Activated T-cell treated with anti-CD3 and anti-CD28 coated beads, Interleukin-2, amount 50 U/mL, for 48 hours (primary cell): ENCODE data around the gene TMEM151A.
"Not testable (repeated sequence)": the region's sequence is repeated elsewhere in the genome, so short reads cannot be mapped to it uniquely, and the experiment has no call there.

ENCODE experiments used
- DNase-seq, 2 experiments: peaks; one replicate each; pipeline ENCODE4 v3.0.0-alpha.2; 2020

TMEM151A gene

GRCh38 chr11:66310324-66310723 is 18.6 kb downstream of the TMEM151A start:
- no peak for DNase-seq

- not testable (repeated sequence) for DNase-seq
Measured at GRCh38 chr11:66310803-66311440, 19.2 kb downstream of the TMEM151A start.

DNA sequence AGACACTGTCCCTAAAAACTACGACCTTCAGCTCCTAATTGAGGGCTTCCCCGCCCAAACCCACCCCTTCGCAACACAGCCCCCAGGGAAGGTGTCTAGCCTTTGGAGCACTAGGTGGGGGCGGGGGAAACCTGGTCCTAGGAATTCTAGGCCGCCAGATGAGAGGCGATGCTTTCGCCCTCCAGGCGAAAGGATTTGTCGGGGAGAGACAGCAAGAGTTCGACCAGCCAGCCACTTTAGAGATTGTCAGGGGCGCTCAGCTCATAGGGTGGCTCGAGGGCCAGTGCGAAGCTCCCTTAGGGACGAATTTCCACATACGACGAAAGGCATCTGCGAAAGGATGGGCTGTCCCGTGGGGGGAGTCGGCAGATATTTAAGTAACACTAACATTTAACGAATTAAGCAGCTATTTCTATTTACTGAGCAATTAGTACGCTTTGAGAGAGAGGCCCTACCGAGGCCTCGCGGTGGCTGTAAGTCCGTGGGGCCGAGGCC is 19.8 kb downstream of the TMEM151A start:
- no peak for DNase-seq

DNA sequence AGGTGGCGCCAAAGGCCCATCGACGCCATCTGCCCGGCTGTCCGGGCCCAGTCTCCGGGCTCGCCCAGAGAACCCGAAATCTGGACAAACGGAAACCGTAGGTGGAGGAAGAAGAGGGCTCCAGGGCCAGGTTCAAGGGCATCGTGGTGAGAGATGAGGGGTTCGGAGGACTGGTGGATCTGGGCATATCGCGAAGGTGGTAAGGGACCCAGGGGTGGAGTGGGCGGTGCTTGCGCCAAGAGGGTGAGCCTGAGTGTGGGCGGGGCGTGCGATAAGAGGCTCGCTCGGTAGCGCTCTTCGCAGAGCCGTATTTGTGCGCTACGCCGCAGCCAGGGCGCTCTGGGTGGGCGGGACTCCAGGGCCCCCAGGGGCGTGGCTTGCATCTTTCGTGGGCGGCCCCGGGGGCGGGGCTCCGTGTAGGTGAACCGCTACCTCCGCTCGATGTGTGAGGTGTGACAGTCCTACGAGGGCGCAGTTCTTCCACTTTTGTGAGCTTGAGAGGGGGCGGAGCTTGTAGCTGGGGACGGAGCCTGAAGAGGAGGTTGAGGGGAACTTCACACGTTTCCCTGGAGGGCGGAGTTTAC is 20.4 kb downstream of the TMEM151A start:
- peak; percentile 99 for DNase-seq

DNA sequence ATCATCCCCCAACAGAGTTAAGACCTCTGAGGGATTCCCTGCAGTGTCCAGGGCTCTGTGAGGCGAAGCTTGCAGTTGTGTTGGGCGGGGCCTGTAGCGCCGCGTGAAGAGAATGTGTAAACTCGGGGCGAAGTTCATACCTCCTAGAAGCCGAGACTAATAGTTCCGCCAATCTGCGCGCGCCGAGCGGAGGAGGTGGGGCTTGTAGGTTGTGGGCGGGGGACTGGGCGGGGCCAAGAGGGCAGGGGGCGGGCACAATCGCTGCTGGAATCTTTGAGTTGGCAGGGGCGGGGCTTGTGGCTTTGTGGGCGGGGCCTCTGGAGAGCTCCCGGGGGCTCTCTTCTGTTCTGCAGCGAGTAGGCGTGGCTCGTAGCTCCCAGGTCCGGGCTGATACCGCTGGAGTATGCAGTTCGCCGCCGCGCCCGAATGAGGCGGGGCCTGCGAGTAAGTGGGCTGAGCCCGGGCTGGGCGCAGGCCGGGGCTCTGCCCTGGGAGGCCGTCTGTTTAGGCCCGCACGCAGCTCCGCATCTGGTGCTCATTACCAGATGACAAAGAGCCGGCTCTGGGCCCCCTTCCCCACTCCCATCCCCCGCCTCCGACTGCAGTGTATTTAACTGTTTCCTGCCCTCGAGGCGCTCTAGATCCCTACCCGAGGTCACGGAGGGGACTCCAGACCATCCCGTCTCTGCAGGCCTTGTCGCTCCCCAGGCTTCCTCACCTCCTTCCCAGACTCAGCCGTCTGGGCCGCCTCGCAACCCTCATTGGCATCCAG is 21.0 kb downstream of the TMEM151A start:
- DNase-seq = peak; percentile 96 to 97

DNA sequence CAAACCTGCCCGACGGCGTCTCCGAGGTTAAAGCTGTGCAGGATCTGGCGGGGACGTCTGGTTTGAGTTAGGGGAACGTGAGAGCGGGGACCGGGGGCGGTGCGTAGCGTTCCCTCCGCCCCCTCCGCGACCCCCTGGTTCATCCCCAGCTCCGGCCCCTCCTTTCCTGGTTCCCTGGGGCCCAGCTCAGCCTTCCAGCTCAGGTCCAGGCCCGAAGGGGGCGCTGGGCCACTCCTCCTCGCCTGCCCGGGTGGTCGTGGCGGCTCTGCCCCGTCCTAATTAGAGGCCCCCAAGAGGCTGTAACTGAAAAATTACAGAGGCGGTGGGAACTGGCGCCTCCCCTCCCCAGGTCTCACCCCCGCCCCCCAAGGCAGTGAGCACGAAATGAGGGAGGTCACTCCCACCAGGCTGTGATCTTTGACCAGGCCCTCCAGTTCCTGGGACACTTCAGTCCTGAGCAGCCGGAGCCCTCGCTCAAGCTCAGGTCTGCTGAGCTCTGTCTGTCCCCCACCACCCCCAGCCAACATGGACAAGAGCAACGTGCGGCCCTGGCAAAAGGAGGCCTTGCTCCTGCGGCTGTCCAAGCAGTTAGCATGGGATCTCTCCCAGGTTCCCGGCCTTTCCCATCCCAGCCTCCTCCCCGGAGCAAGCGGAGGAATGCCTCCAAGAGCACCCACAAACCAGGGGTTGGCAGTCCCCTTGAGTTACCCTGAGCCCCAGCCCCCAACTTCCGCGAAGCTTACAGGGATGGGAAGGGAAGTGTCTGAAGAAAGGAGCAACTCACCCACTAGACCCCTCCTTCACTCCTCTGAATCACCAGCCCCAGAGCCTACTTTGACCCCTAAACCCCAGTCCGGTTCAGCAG is 21.9 kb downstream of the TMEM151A start:
- DNase-seq = no peak

- no peak for DNase-seq
Measured at GRCh38 chr11:66314186-66314501, 22.4 kb downstream of the TMEM151A start.

DNA sequence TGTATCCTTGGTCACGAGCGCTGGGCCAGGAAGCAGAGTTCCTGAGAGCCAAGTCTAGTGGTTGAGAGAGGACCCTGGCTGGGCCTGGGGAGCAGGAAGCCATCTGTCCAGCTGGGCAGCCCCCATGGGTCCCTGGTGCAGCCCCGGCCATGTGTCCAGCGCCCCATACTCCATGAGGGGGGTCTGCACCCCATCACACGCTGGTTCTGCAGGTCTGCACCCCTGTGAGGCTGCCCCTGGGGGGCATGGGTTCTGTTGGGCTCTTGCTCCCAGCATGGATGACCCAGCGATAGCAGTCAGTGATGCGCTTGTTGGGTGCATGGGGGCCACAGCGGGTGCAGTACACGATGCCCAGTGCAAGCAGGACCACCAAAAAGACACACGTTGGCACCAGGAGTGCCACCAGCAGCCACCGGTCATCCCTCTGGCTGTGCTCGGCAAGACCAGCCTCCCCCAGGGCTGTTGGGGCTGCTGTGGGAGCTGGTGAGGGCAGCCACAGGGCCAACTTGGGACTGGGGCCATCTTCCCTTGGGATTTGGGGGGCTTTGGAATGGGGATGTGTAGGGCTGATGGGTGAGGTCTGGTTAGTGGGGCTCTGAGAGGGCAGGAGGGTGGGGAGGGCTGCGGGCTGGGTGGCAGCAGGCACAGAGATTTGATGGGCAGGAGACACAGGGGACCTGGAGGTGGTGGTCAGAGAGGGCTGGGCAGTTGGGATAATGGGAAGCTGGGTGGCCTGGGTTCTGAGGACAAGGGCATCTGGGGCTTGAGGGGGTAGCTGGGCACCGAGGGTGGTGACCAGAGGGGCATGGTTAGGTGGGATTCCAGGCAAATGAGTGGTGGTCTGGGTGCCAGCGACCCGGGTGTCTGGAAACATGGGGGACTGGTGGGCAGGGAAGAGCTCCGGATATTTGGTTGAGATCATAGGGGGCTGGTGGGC is 23.1 kb downstream of the TMEM151A start:
- DNase-seq = no peak

DNA sequence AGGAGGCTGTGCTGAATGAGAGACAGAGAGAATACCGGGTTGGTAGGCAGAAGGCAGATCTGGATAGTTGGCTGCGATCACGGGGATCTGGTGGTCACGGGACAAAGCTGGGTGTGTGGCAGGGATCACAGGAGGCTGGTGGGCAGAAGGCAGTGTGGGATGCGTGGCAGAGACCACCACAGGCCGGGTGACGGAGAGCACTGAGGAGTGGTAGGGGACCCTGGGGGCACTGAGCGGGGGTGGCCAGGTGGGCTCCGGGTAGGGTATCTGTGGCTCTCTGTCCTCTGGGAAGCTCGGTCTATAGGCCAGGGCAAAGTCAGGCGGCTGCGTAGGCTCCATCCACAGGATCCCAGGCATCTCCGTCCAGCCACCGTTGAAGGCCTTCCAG is 23.8 kb downstream of the TMEM151A start:
- DNase-seq = no peak

DNA sequence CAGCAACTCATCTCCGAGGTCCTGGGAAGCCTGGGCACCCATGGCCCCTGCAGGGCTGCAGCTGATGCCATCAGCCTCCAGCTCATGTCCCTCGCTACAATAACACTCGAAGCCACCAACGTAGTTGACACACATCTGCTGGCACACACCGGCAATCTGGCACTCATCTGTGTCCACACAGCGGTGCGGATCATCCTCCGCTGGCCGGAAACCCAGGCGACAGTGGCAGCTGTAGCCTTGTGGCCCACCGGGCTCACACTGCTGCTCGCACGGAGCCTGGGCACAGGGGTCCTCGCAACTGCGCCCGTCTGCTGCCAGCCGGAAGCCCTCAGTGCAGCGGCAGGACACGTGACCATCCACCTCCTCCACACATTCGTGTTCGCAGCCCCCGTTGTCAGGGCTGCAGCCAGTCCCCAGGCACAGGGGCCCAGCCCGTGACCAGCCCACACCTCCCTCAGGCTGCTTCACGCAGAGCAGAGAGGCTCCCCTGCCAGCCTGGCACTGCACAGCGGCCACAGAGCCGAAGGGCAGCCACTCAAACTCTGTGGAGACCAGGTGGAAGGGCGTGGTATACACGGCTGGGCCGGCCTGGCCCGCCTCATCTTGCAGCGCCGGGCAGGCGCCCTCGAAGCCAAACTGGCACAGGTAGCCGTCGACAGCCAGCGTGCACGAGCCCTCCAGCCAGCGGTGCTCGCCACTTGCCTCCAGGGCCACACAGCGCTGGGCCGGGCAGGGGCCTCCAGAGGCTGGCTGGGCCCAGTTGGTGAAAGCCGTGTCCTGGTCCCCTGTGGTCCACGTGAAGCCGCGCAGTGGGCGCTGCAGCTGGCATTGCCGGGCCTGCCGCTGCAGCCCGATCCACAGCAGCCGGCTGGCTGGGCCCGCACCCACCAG is 24.5 kb downstream of the TMEM151A start:
- DNase-seq = peak in 1 of 2 experiments; percentile 51

DNA sequence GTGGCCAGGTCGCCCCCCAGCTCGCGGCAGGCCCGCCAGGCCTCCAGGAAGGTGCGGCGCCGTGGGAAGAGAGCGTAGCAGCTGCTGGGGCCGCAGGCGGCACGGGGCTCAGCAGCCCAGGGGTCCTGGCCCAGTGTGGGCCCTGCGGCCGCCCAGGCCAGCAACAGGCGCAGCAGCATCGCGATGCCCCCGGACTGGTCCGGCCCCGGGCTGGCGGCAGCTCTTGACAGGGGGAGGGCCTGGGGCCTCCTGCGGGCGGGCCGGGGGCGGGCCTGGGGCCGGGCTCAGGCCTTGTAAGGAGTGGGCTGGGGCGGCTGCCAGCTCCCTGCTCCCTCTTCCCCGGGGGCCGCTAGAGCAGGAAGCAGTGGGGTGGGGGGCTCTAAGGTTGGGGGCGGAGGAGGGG is 25.2 kb downstream of the TMEM151A start, which contains the start of gene CD248:
TSS of gene CD248 (minus strand) at position 196 of the 403 bp plus-strand sequence. CDS start at position 179, 17 bp downstream.
- no peak for DNase-seq

- peak; percentile 63 to 69 for DNase-seq
Measured at GRCh38 chr11:66317322-66317722, 25.6 kb downstream of the TMEM151A start.

GRCh38 chr11:66317723-66318599 is 26.3 kb downstream of the TMEM151A start:
- DNase-seq = peak; percentile 62 to 64

GRCh38 chr11:66318600-66318970 is 26.9 kb downstream of the TMEM151A start:
- no peak for DNase-seq

DNA sequence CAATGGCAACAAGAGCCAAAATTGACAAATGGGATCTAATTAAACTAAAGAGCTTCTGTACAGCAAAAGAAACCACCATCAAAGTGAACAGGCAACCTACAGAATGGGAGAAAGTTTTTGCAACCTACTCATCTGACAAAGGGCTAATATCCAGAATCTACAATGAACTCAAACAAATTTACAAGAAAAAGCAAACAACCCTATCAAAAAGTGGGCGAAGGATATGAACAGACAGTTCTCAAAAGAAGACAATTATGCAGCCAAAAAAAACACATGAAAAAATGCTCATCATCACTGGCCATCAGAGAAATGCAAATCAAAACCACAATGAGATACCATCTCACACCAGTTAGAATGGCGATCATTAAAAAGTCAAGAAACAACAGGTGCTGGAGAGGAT is 28.6 kb downstream of the TMEM151A start:
- DNase-seq = not testable (repeated sequence)

GRCh38 chr11:66320748-66321147 is 29.1 kb downstream of the TMEM151A start:
- not testable (repeated sequence) for DNase-seq

DNA sequence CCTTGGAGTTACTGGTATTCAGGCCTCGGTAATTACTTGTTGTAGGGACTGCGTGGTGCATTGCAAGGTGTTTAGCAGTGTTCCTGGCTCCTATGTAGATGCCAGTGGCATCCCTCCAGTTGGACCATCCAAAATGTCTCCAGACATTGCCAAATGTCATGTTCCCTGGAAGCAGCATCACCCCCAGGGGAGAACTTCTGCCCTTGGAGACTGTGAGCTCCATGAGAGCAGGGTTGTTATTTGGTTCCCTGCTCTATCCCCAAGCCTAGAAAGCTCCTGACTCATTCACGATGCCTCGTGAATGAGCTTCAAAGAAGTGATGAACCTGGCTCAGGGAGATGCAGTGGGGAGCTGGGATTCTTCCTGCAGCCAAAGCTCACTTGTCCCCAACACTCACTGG is 29.9 kb downstream of the TMEM151A start:
- DNase-seq = no peak

- DNase-seq = no peak
Measured at GRCh38 chr11:66322732-66323427, 31.2 kb downstream of the TMEM151A start.

GRCh38 chr11:66323684-66324083 is 32.0 kb downstream of the TMEM151A start:
- DNase-seq = no peak
